ENCODE data around the gene CDH6.

GRCh38 chr5:31213705-31214121 is 20.2 kb downstream of the CDH6 start:
- no peak for TF ChIP-seq EZH2 (IDR thresholded peaks at IDR 0.05; ENCODE audit: borderline replicate concordance, control insufficient read depth, low read depth, low read length)
- no peak for TF ChIP-seq CBFB (IDR thresholded peaks at IDR 0.05; ENCODE audit: low read depth)
- TF ChIP-seq CTCF (IDR thresholded peaks at IDR 0.05 in 2 of 3, conservative IDR thresholded peaks at IDR 0.05 in 1 of 3; ENCODE audit: control insufficient read depth in 2 of 3, extremely low read depth in 1 of 3, insufficient read depth in 1 of 3, low read depth in 3 of 3, low read length in 3 of 3) = no peak
- no peak for TF ChIP-seq POLR2AphosphoS5 (IDR thresholded peaks at IDR 0.05; ENCODE audit: low read length)
